Measurements from ENCODE around the gene EFHC1.

Gene EFHC1

DNA sequence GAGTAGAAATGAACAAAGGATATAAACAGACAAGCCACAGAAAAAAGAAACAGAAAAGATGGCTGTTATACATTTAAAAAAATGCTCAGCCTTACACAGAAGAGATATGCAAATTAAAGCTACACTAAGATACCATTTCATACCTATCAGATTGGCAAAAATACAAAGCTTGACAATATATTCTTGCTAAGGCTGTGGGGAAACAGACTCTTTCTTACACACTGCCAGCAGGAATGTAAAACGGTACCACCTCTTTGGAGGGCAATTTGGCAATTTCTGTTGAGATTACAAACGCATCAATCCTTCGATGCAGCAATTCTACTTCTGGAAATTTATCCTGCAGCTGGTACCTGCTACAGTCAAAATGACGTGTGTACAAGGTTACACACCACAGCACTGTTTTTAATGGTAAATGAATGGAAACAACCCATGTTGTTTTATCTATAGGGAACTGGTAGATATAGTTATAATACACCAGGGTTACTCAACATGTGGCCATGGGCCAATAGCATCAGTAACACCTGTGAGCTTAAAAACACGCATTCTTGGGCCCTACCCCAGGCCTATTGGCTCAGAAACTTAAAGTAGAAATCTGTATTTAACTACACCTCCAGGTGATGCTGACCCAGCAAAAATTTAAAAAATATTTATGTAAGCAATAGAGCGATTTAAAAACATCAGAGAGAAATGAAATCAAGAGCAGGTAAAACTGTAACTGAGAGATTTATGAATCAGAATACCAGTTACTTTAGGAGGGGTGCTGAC lies 103.4 kb downstream of the EFHC1 start:
- no peak for DNase-seq

GRCh38 chr6:52524918-52525317 lies 104.8 kb downstream of the EFHC1 start:
- no peak for DNase-seq

GRCh38 chr6:52526634-52527033 lies 106.5 kb downstream of the EFHC1 start:
- no peak for DNase-seq

- DNase-seq, result no peak
Observed at GRCh38 chr6:52527436-52527835, 107.3 kb downstream of the EFHC1 start.

- DNase-seq, result no peak
Observed at GRCh38 chr6:52529311-52529710, 109.2 kb downstream of the EFHC1 start.

GRCh38 chr6:52530351-52530750 lies 110.2 kb downstream of the EFHC1 start:
- no peak for DNase-seq

DNA sequence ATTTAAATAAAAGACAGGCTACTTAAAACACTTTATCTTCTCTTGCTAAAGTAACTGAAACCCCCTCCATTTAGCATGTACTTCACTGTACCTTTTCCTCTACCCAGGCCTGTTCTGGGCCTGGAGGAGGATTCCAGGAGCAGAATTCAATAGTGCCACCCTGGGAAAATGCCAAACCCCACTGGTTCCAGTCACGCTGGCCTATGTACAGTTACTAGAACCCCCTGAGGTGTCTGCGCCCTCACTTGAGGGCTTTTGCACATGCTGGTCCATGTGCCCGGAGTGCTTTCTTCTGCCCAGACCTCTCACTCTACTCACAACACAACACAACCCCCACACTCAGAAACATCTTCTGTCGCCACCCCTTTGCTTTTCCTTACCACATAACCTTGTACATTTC lies 111.3 kb downstream of the EFHC1 start:
- no peak for DNase-seq

DNA sequence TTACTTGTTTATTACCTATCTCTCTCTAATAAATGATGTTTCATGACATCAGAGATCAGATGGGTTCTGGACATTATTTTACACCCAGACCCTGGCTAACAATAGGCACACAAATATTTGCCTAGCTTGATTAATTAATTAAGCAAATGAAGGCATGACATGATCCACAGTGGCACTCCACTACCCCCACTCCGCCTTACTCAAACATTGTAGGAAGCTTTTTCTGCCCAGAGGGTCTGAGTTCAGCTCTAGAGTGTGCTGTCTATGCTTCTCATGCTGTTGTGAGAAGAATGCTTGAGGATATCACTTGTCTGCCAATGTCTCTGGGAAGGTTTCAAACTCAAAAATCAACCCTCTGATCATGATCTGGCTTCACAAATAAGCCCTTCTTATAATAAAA lies 111.7 kb downstream of the EFHC1 start:
- no peak for DNase-seq

- no peak for DNase-seq
Observed at GRCh38 chr6:52532457-52532856, 112.3 kb downstream of the EFHC1 start.

GRCh38 chr6:52533491-52533890 lies 113.3 kb downstream of the EFHC1 start:
- no peak for DNase-seq

GRCh38 chr6:52534363-52534762 lies 114.2 kb downstream of the EFHC1 start:
- DNase-seq, result no peak

DNA sequence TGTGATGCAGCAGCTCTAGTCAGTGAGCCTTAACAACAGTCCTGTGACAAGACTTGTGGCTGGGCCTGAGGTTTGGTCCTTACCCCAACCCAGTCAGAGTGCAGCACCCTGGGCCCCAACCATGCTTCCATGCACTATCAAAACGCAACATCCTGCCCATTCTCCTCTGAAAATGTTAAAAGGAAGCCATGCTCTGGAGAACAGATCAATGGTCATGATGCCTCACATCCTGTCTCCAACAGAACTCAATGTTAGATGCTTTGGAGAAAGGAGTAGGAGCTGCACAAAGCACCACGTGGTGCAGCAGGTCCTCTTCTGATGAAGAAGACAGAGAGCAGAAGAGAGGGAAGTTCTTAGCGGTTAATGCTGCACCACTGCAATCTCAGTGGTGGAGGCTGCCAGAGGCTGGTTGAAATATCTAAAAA lies 114.8 kb downstream of the EFHC1 start:
- no peak for DNase-seq

GRCh38 chr6:52535711-52536423 lies 115.7 kb downstream of the EFHC1 start:
- no peak for DNase-seq

DNA sequence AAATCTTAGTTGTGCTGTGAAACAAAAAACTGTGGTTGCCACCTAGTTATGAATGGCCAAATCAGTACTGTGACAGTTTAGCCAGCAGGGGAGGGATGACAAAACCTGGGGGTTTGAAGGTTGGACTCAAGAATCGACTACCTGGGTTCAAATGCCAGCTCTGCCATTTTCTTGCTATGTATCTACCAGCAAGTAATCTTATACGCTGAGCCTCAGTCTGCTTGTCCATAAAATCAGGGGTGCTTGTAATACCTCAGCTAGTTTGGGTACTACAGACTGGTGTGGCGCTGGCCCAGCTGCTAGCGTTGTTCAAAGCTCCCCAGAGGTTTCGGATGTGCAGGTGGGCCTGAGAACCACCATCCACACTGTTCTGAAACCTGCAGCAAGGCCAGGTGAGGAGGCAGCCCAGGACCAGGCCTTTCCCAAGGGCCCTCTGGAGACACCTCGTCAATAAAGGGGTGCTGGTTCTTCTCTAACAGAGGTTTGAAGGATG lies 116.3 kb downstream of the EFHC1 start:
- DNase-seq, result no peak

DNA sequence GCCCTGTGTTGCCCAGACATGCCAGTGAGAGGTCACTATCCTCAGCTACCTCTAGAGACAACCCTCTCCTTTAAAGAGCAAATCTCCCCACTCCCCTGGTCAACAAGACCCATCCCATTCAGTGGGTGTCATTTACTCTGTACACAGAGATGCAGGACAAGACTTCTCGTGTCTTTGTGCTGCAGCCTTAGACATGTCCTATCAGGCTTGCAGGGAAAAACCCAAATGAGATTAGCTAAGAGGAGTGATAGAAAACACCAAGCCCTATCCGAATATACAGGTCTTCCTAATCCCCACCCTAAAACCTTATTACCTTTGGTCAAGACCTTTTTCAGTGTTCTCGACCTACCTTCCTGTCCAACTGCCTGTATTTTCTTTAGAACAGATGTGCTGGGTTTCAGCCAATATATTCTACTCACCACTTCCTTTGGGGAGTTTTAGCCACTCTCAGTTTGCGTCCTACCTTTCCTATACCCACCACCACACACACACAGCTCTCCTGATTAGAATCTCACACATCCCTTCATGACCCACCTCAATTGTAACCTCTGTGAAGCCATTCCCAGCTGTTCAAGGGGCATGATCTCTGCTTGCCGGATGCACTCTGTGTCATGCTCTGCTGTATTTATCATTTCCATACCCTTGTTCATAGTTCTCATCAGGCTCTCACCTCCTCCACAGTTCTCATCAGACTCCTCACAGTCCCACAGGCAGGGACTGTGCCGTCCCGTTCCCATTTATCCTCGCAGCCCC lies 117.0 kb downstream of the EFHC1 start:
- DNase-seq, result peak; percentile 17

DNA sequence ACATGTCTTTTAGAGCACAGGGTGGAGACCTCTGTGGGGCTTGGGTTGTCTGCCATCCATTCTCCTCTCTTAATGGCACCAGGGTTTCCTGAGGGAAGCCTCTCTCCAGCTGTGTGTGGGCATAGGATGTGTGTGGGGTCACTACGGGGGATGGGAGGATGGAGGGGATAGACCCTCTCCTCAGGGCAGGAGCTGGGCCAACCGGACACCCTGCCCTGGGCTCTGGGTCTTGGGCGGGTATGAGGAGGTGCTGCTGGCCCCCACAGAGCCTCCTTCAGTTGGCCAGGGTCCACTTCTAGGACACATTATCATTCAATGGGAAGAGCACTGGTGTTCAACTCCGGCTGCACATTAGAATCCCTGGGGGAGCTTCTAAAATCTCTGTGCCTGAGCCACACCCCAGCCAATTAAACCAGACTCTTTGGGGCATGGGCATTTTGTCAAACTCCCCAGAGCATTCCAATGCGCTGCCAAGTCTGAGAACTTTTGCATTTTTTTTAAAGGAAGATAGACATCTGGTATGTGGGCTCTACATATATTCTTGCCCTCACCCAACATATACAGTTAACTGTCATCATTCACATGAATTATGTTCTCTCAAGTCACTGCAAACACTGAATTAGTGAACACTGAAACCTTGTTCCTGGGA lies 118.2 kb downstream of the EFHC1 start:
- no peak for DNase-seq

GRCh38 chr6:52538901-52539354 lies 118.8 kb downstream of the EFHC1 start:
- DNase-seq, result no peak

- DNase-seq, result no peak
Observed at GRCh38 chr6:52539607-52540006, 119.5 kb downstream of the EFHC1 start.

- no peak for DNase-seq
Observed at GRCh38 chr6:52540286-52540902, 120.3 kb downstream of the EFHC1 start.

DNA sequence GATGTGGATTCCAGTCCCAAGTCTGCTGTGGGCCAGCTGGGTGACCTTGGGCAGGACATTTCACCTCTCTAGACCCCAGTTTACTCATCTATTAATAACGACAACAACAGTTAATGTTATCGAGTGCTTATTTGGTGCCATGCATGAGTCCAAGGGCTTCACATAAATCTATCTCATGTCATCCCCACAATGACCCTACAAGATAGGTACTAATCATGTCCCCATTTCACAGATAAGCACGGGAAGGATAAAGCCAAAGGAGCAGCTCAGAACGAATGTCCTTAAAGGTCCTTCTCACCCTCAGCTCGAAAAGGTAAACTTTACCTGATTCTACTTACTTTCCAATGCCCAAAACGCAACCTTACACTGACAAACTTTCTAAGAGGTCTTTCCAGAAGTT lies 121.0 kb downstream of the EFHC1 start:
- no peak for DNase-seq

- no peak for DNase-seq
Observed at GRCh38 chr6:52543262-52543661, 123.1 kb downstream of the EFHC1 start.

Measured in hematopoietic multipotent progenitor cell treated with erythropoietin and hydrocortisone succinate and interleukin-3 and kit ligand, for 6 days (in vitro differentiated cells).